ENCODE results near the gene TLDC2. TPM values are rescaled to one million over a fixed set of nuclear protein-coding genes. Genes with fewer than 3 reads are reported as not detected.

The TLDC2 gene
- total RNA-seq, 4 donors from 2014 or later = 1.0 TPM; not detected in 2

DNA sequence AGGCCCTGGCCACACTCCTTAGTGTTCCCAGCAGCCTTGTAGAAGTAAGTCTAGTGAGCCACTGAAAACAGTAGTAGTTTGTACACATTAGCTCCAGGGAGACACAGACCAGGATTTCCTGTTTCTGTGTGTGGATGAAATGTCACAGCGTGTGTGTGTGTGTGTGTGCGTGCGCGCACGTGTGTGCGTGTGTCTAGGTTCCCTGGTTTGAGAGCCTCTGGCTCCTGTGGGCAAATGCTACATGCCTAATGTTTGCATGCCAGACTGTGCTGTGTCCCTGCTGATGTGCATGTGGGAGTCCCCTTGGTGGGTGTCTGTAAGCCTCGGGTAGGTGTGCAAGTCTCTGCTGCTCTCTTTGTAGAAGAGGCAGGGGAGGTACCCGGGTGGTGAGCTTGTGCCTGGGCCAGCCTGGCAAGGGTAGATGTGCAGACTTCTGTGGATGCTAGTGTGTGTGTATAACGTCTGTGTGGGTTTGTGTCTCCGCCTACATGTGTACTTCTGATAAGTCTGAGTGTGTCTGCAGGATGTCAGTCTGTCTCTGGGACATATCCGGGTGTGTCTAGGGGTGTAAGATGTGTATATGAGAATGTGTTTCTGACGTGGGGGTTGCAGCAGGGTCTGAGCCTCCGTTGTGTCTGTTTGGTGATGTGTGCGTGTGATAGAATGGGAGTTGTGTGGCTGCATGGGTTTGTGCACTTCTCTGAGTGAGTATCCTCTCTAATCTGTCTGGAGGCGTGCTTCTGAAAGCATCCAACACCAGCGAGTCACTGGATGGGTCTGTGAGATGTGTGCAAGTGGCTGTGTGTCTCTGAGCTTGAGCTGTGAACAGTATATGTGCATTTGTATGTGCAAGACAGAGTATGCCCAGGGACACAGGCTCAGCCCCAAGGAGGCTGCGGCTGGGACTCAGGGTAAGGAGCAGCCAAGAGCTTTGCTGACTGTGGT is 19.0 kb upstream of the TLDC2 start:
- Histone ChIP-seq H3K27me3 (no peaks in the 10 kb centered on the region), H3K27ac (peak overlapping the region; percentile 92 to 99), H3K4me3 (no peak overlapping the region), H3K36me3 (no peaks in the 10 kb centered on the region), H3K4me1 (peaks cover 0 to 50% of the 10 kb centered on the region in 2 donors), H3K9me3 (no peaks in the 10 kb centered on the region)
- intact Hi-C loops (cut with DNase I; ENCODE audit: low total_unique reads) = no loop called here
- no peak for TF ChIP-seq POLR2A (IDR thresholded peaks at IDR 0.05)
- TF ChIP-seq, protein P1, sequence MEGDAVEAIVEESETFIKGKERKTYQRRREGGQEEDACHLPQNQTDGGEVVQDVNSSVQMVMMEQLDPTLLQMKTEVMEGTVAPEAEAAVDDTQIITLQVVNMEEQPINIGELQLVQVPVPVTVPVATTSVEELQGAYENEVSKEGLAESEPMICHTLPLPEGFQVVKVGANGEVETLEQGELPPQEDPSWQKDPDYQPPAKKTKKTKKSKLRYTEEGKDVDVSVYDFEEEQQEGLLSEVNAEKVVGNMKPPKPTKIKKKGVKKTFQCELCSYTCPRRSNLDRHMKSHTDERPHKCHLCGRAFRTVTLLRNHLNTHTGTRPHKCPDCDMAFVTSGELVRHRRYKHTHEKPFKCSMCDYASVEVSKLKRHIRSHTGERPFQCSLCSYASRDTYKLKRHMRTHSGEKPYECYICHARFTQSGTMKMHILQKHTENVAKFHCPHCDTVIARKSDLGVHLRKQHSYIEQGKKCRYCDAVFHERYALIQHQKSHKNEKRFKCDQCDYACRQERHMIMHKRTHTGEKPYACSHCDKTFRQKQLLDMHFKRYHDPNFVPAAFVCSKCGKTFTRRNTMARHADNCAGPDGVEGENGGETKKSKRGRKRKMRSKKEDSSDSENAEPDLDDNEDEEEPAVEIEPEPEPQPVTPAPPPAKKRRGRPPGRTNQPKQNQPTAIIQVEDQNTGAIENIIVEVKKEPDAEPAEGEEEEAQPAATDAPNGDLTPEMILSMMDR (IDR thresholded peaks at IDR 0.05) = no peak
- DNase-seq = no peak

DNA sequence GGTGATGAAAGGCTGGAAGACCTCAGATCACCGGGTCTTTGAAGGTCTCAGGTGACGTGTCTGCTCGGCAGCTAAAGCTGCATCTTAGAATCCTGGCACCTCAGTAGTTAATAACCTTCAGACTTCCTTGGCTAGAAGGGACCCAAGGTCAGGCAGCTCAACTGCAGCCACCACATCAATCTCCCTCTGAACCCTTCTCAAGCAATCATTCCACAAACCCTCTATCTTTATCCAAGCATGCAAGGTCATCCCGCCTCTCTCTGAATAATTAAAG is 16.7 kb upstream of the TLDC2 start:
- Histone ChIP-seq H3K27me3 (no peaks in the 10 kb centered on the region), H3K4me1 (peaks cover 0 to 46% of the 10 kb centered on the region in 2 donors), H3K4me3 (no peak overlapping the region), H3K9me3 (no peaks in the 10 kb centered on the region), H3K36me3 (no peaks in the 10 kb centered on the region), H3K27ac (peak overlapping the region in 1 of 2 donors; percentile 94)
- TF ChIP-seq, protein P1 (IDR thresholded peaks at IDR 0.05) = no peak
- TF ChIP-seq POLR2A (IDR thresholded peaks at IDR 0.05) = no peak
- intact Hi-C loops (cut with DNase I; ENCODE audit: low total_unique reads) = no loop called here
- DNase-seq = no peak

DNA sequence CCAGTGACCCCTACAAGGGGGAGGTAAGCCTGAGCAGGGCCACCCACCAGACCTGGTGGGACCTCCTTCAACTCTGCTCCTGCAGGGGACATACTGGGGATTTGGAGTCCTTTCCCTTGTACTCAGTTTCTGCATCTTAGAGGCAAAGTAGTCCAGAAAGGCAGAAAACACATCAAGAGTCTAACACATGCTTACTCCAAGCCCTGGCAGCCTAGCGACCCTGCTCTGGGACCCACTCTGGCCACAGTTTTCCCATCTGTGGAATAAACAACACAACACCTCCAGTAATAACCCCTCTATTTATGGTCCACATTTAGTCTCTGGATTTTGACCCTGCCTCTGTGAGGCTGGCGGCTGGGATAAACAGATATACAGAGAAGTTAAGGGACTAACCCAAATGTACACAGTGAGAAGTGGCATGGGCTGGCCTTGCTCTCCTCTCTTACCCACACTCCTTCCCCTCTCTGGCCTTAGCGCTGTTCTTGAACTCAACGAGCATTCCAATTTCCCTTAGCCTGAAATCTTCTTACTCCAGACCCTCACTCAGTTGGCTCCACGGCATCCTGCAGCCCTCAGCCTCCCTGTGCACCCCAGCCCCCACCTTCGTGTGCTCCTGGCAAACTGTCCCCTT is 16.1 kb upstream of the TLDC2 start:
- H3K4me3 ChIP-seq = no peak overlapping the region
- H3K9me3 ChIP-seq = no peaks in the 10 kb centered on the region
- no peaks in the 10 kb centered on the region for H3K27me3 ChIP-seq
- H3K36me3 ChIP-seq = no peaks in the 10 kb centered on the region
- peak overlapping the region; percentile 94 to 96 for H3K27ac ChIP-seq
- H3K4me1 ChIP-seq = peaks cover 0 to 40% of the 10 kb centered on the region in 2 donors
- DNase-seq = no peak
- intact Hi-C loops (cut with DNase I; ENCODE audit: low total_unique reads) = no loop called here
- TF ChIP-seq POLR2A (IDR thresholded peaks at IDR 0.05) = no peak
- TF ChIP-seq, protein P1 (IDR thresholded peaks at IDR 0.05) = no peak

DNA sequence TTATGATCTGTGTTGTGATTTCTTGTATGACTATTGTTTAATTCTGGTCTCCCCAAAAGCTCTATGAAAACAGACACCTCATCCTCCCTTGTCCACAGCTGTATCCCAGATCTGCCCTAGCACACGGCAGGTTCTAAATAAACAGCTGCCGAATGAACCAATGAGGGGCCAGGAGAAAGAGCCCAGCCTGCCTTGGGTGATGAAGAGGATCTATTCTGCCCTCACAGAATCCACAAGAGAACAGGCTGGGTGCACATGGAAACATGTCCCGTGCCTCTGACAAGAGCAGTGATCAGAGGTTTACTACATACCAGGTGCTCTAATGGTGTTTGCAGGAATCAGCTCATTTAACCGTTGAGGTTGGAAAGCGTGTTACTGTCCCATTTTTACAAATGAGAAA is 15.6 kb upstream of the TLDC2 start:
- DNase-seq = no peak
- intact Hi-C loops (cut with DNase I; ENCODE audit: low total_unique reads) = no loop called here
- Histone ChIP-seq H3K4me3 (no peak overlapping the region), H3K27ac (peak overlapping the region; percentile 94 to 96), H3K9me3 (no peaks in the 10 kb centered on the region), H3K36me3 (no peaks in the 10 kb centered on the region), H3K4me1 (peaks cover 0 to 39% of the 10 kb centered on the region in 2 donors), H3K27me3 (no peaks in the 10 kb centered on the region)
- no peak for TF ChIP-seq POLR2A (IDR thresholded peaks at IDR 0.05)
- TF ChIP-seq, protein P1 (IDR thresholded peaks at IDR 0.05) = no peak

Data from uterus (tissue), 4 donors.